RWPE2 (cell line): ENCODE results near the gene HOTAIR.
A peak's percentile ranks its signal among the peaks of the same experiment; 100 is the strongest.

Experiments
- ATAC-seq: fragments of 200-7000 bp; cut with Tn5 transposase; 3 replicates; pipeline ENCODE4 v1.9.1; 2021; ENCODE audit warnings: low read depth
- DNase-seq: peaks from one replicate; pipeline ENCODE4 v3.0.0-alpha.2; 2020; ENCODE audit warnings: low spot score
- H3K27ac ChIP-seq: fragments of 450-650 bp; 2 replicates; pipeline ENCODE4 v1.5.1; 2017; ENCODE audit warnings: mild to moderate bottlenecking; ENCODE audit not compliant: poor library complexity, severe bottlenecking
- H3K27me3 ChIP-seq: fragments of 250-450 bp; sonication (Bioruptor Pico); 2 replicates; pipeline ENCODE4 v1.5.1; 2021; ENCODE audit warnings: mild to moderate bottlenecking, moderate library complexity; ENCODE audit not compliant: insufficient read depth, poor library complexity, severe bottlenecking
- H3K36me3 ChIP-seq: fragments of 250-450 bp; sonication (Bioruptor Pico); 2 replicates; pipeline ENCODE4 v1.5.1; 2020; ENCODE audit warnings: low read depth, mild to moderate bottlenecking, moderate library complexity
- H3K4me1 ChIP-seq: fragments of 250-450 bp; sonication (Bioruptor Pico); 2 replicates; pipeline ENCODE4 v1.5.1; 2021; ENCODE audit warnings: mild to moderate bottlenecking, moderate library complexity; ENCODE audit not compliant: insufficient read depth, poor library complexity, severe bottlenecking
- H3K4me3 ChIP-seq: fragments of 250-450 bp; sonication (Bioruptor Pico); 2 replicates; pipeline ENCODE4 v1.5.1; 2021; ENCODE audit warnings: mild to moderate bottlenecking, moderate library complexity; ENCODE audit not compliant: severe bottlenecking
- H3K9me3 ChIP-seq: fragments of 250-450 bp; sonication (Bioruptor Pico); 2 replicates; pipeline ENCODE4 v1.5.1; 2021; ENCODE audit warnings: mild to moderate bottlenecking, moderate library complexity; ENCODE audit not compliant: severe bottlenecking
- CTCF ChIP-seq: fragments of 450-650 bp; IDR thresholded peaks from one replicate; pipeline ENCODE4 v1.5.1; 2017; ENCODE audit warnings: mild to moderate bottlenecking, moderate library complexity; ENCODE audit not compliant: poor library complexity, severe bottlenecking

The HOTAIR gene

DNA sequence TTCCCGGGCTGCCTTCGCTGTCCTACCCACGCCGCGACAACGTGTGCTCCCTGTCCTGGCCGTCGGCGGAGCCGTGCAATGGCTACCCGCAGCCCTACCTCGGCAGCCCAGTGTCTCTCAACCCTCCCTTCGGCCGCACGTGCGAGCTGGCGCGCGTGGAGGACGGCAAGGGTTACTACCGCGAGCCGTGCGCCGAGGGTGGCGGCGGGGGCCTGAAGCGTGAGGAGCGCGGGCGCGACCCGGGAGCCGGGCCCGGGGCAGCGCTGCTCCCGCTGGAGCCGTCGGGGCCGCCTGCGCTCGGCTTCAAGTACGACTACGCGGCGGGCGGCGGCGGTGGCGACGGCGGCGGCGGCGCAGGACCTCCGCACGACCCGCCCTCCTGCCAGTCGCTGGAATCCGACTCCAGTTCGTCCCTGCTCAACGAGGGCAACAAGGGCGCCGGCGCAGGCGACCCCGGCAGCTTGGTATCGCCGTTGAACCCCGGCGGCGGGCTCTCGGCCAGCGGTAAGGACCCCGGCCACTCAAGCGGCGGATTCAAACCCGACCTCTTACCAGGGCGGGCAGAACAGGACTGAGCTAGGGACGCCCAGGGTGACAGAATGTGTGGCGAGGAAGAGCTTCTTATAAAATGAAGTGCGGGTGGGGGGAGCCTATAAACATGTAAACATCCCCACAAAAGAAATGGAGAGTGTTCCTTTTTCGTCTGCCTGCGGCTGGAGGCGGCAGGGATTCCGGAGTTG, 19.5 kb downstream of the HOTAIR start:
- H3K9me3 ChIP-seq = no peaks in the 10 kb centered on the region
- H3K27ac ChIP-seq = no peak overlapping the region

DNA sequence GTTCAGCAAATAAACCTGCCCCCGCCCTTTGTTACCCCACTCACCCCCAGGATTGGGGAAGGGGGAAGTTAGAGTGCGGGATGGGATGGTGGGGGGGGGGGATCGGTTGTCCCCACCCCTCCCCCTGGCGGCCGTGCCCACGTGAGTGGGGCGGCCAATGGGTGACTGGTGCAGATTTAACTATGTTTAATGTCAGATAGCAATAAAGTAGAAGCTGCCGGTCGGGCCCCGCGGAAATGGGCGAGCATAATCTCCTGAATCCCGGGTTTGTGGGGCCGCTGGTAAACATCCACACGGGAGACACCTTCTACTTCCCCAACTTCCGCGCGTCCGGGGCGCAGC, 20.1 kb downstream of the HOTAIR start, which contains the start of gene HOXC12:
Gene HOXC12 (plus strand): TSS at position 210 of the 342 bp plus-strand sequence. CDS start 27 bp downstream, at position 237.
- DNase-seq = peak; percentile 52
- no peak for TF ChIP-seq CTCF
- H3K4me3 ChIP-seq = peak within 1 kb of the TSS; percentile 13
- ATAC-seq = no peak
- peaks cover 100% of the 10 kb centered on the region for H3K27me3 ChIP-seq
- no peaks in the 10 kb centered on the region for H3K4me1 ChIP-seq
- H3K27ac ChIP-seq = no peak within 1 kb of the TSS
- H3K9me3 ChIP-seq = no peaks in the 10 kb centered on the region
- H3K36me3 ChIP-seq = no peaks in the 10 kb centered on the region

More for the DNA sequence above, 19.5 kb downstream of the HOTAIR start:
- H3K27me3 ChIP-seq = peaks cover 100% of the 10 kb centered on the region
- no peaks in the 10 kb centered on the region for H3K36me3 ChIP-seq
- peak overlapping the region; percentile 13 for H3K4me3 ChIP-seq
- H3K4me1 ChIP-seq = no peaks in the 10 kb centered on the region
- DNase-seq (peak; percentile 39), ATAC-seq (0 out of 3 replicates have a peak, but pooled peaks have one; percentile 6)
- no peak for TF ChIP-seq CTCF

- Histone ChIP-seq H3K4me3 (no peak overlapping the region), H3K9me3 (no peaks in the 10 kb centered on the region), H3K27ac (no peak overlapping the region), H3K27me3 (peaks cover 100% of the 10 kb centered on the region), H3K36me3 (no peaks in the 10 kb centered on the region), H3K4me1 (no peaks in the 10 kb centered on the region)
- no peak for TF ChIP-seq CTCF
- ATAC-seq = no peak
- DNase-seq = no peak
Measured at GRCh38 chr12:53953831-53954693, 20.7 kb downstream of the HOTAIR start.

GRCh38 chr12:53952871-53953734, 21.7 kb downstream of the HOTAIR start:
- no peak for TF ChIP-seq CTCF
- H3K4me1 ChIP-seq = no peaks in the 10 kb centered on the region
- H3K27me3 ChIP-seq = peaks cover 97% of the 10 kb centered on the region
- no peaks in the 10 kb centered on the region for H3K9me3 ChIP-seq
- H3K36me3 ChIP-seq = no peaks in the 10 kb centered on the region
- H3K27ac ChIP-seq = no peak overlapping the region
- no peak overlapping the region for H3K4me3 ChIP-seq
- DNase-seq (peak; percentile 51), ATAC-seq (peak; percentile 45)
